ACHN (cell line): ENCODE measurements around the gene INTS6L.
"Not testable (repeated sequence)": the region's sequence is repeated elsewhere in the genome, so short reads cannot be mapped to it uniquely, and the experiment has no call there.

Experiments used
- DNase-seq: peaks from one replicate; pipeline ENCODE4 v3.0.0-alpha.2; 2015
- in situ Hi-C: cut with HindIII; loops from 2 replicates; pipeline ENCODE4 v1.10.0; 2017; ENCODE audit warnings: low sequenced_read_pairs, low pct_ligation_motif_present, low pct_unique_long_range_greater_than_20kb

The INTS6L gene

DNA sequence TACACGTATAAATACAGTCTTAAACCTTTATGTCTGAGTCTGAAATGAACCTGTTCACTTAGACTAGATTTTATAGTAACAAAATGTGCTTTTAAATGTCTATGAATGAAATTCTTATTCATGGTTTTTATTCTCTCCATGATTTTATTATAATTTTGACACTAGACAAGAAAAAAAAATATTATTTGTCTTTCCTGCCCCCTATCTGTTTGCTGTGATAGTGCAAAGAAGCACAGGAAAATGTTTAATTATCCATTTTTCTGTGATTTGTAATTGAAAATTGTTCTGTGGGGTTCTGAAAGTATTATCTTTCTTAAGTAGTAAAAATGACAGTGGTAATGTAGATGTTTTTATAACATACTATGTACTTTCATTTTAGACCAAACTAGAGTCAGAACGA lies 52.0 kb downstream of the INTS6L start:
- in situ Hi-C loops = no loop called here
- DNase-seq = peak; percentile 0

DNA sequence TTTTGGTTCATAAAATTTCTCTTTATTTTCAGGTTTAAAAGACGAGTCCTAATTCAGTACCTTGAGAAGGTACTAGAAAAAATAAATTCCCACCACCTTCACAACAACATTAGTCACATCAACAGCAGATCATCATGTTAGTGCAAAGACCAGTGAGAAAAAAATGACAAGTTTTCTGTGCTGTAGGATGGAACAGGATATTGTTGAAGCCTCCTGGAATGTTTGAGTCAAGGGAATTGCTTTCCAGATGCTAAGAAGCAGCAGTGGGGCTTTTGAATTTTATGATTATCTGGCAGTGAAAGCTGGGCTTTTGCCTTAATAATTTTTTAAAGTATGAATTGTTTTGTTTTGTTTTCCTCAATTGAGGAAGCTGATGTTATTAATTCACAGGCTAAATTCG lies 61.0 kb downstream of the INTS6L start:
- DNase-seq = no peak
- in situ Hi-C loops = no loop called here

DNA sequence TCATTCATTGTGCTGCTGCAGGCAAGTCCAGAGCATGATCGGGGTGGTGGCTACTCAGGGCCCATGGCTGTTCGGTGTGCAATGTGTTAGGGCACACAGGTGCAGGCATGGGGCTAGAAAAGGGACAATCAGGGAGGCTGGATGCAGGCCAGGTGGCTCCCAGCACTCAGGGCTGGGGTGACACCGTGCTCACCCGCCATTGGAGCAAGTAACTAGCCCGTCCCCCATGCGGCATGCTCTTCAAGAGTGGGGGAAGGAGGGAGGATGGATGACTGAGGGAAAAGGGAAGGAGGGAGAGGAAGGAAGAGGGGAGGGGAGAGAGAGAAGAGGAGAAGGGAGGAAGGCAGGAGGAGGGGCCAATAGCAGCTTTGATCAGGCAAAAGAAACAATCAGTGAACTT lies 64.7 kb downstream of the INTS6L start:
- in situ Hi-C loops = no loop called here
- no peak for DNase-seq

DNA sequence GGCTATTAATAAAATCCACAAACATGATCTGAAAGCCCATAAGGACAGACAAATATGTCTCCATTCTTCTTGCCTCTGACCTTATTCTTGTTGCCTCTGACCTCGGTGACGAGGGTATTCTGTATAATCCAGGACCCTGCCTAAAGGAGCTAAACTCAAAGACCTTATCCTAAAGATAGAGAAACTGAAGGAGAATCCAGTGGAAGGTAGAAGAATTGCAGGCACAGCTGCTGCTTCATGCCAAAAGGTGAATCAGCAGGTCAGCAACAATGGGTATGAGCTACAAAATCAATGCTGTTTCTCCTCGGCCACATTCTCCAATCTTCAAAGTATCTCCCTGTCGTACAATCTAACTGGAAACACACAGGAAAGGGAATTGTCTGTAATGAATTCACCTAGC lies 71.4 kb downstream of the INTS6L start:
- no peak for DNase-seq
- in situ Hi-C loops = no loop called here

DNA sequence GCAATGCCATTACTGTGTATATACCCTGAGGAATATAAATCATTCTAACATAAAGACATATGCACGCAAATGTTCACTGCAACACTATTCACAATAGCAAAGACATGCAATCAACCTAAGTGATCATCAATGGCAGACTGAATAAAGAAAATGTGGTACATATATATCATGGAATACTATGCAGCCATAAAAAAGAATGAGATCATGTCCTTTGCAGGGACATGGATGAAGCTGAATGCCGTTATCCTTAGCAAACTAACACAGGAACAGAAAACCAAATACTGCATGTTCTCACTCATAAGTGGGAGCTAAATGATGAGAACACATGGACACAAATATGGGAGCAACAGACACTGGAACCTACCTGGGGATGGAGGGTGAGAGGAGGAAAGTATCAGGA lies 73.6 kb downstream of the INTS6L start:
- DNase-seq, in situ Hi-C loops: not testable (repeated sequence)

DNA sequence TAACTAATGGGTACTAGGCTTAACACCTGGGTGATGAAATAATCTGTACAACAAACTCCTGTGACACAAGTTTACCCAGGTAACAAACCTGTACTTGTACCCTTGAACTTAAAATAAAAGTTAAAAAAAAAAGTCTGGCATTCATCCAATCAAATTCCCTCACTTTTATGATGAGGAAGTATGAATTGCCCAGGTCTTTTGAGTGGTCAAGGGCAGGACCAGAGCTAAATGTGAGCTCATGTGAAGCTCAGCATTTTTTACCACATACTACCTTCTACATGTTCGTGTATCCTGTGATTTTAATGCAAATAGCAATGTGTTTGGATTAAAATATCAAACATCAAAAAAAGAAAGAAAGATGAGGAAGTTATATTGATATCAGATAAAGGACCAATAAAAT lies 74.0 kb downstream of the INTS6L start:
- in situ Hi-C loops, DNase-seq: not testable (repeated sequence)

DNA sequence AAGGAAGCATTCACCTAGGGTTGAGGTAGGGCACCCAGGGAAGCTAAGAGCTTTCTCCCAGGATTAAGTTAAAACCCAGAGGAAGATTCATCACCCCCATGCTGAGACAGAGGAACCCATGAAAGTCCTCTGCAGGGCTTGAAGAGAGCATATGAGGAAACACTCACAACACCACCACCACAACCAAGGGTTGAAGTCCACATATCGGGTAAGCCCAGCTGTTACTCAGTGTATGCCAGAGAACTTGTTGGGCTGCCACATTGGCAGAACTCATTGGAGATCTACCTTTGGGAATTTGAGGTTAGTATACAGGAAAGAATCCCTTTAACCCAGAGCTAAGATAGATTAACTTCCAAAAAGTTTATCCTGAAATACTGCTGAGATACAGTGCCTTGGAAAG lies 75.1 kb downstream of the INTS6L start:
- in situ Hi-C loops = no loop called here

DNA sequence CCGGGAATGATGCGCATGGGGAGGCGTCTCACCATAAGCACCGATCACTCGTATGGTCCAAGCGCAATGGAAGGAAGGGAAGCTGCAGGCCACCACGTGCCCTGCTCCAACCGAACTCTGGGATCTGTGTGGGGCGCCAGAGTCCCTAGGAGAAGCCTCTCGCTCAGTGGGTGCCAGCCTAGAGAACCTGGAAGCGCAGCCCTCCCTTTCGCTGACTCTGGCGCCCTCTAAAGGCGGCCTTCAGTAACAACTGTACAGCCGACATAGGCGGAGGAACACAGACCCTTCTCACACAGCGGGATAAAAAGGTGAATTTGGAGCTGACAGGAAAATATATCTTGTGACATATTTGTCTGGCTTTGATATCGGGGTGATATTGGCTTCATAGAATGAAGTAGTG lies 76.0 kb downstream of the INTS6L start:
- peak; percentile 36 for DNase-seq
- in situ Hi-C loops = no loop called here

More for the DNA sequence above, 75.1 kb downstream of the INTS6L start:
- no peak for DNase-seq

DNA sequence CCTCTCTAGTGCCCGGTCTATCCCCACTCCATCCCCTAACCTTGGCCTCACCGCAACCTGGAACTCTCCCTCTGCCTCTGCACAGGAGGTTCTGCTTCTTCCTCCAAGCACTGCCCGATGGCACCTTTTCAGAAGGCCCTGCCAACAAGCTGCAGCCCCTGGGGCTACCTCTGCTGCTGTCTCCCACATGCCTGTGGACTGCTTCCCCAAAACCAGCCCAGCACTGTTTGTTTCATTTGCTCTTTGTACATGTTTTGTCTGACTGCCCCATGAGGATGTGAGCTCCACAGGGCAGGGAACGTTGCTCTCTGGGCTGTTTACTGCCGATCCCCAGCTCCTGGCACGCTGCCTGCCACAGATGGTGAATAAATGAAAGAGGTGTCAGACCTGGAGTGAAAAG lies 85.4 kb downstream of the INTS6L start:
- DNase-seq = no peak
- in situ Hi-C loops = no loop called here

DNA sequence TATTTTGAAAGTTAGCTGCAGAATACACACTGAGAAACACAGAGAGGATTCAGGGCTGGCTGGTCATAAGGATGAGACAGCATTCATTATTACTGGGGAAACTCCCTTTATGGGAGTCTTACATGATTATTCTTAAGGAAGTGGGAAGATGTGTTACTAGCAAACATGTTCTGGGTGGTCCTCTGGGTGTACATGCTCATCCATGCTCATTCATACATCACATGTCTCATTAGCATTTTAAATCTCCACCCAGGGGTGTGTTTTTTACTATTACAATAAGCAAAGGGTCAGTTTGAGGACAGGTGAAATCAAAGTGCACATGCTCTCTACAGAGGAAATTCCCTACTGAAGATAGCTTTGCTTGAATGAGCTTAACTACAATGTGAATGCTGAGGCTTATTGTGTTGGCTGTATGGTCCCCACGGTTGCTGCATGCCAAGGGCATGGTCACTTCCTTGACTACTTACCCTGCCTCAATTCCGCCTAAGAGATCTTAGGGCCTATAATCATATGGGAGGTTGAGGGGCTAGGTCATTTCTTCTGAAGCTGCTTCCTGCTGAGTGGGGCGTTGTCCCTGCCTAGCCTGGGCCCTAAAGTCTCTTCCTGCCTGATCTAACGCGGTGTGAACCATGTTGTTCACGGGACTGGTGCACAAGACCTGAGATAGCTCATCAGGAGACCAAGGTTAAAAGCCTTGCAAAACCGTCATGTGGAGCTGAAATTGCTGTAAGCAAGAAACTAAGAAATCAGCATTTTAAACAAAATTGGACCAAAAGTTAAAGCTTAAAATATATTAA lies 104.1 kb downstream of the INTS6L start:
- DNase-seq, in situ Hi-C loops: not testable (repeated sequence)

DNA sequence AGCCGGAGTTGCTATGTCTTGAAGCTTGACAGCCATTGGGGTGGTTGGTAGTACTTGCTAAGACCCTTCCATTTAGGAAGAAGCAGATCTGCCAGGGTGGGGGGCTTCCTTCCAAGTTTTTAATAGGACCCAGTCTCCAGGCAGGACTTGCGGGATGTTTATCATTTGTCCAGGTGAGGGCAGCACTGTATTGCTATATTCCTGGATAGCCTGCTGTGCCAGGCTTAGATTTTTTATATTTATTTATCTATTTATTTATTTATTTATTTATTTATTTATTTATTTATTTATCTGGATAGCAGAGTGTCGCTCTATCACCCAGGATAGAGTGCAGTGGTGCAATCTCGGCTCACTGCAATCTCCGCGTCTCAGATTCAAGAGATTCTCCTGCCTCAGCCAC lies 105.5 kb downstream of the INTS6L start:
- DNase-seq = peak; percentile 0
- in situ Hi-C loops = no loop called here

DNA sequence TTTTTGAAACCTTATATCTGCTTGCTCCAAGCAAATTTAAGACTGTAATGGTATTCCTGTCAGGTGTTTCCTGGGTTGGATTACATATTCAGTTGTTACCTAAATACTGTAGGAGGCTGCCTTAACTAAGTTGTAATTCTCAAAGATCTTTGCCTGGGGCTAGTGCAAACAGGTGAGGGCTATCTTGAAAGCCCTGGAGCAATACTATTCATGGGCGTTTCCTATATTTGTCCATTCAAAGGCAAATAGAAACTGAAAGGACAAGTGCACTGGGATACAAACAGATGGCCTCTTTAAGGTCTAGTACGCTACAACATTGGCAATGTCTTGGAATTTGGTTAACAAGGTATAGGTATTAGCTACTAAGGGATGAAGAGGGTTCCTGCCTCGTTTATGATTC lies 108.9 kb downstream of the INTS6L start:
- DNase-seq = no peak
- in situ Hi-C loops = no loop called here
